K562 (cell line): ENCODE measurements around the gene MAN1B1. TPM values are rescaled to one million over a fixed set of nuclear protein-coding genes. Genes with fewer than 3 reads are reported as not detected.
A peak's percentile ranks its signal among the peaks of the same experiment; 100 is the strongest.

Experiments
- ARNT ChIP-seq, 2 experiments: fragments of 450-650 bp; IDR thresholded peaks; 2 replicates each; pipeline ENCODE4 v1.6.1; 2016; ENCODE audit warnings: mild to moderate bottlenecking in 1 of 2
- CBX2 ChIP-seq: fragments of 200-600 bp; sonication (generic); IDR thresholded peaks from one replicate; pipeline ENCODE4 v1.6.1; 2012; ENCODE audit warnings: mild to moderate bottlenecking, low read length, inconsistent platforms; ENCODE audit not compliant: insufficient read depth, poor library complexity, severe bottlenecking
- FOS ChIP-seq: IDR thresholded peaks from 3 replicates; pipeline ENCODE4 v1.6.1; 2011; ENCODE audit not compliant: insufficient read length; ENCODE audit errors: extremely low read depth
- FOXA3 ChIP-seq, 2 experiments: fragments of 450-650 bp in 1 of 2; sonication (generic) in 1 of 2; formaldehyde crosslinking; IDR thresholded peaks in 1 of 2; conservative IDR thresholded peaks in 1 of 2; 2 replicates each; pipeline versions ENCODE4 v1.4.0 to v1.8.0; 2020 to 2022; ENCODE audit warnings: mild to moderate bottlenecking in 2 of 2, missing genetic modification reagents in 1 of 2
- NFATC3 ChIP-seq: fragments of 450-650 bp; IDR thresholded peaks from 2 replicates; pipeline ENCODE4 v1.6.1; 2017; ENCODE audit warnings: mild to moderate bottlenecking
- NFRKB ChIP-seq: fragments of 450-650 bp; IDR thresholded peaks from 2 replicates; pipeline ENCODE4 v1.6.1; 2016; ENCODE audit warnings: low read depth
- RB1 ChIP-seq: fragments of 450-650 bp; IDR thresholded peaks from 2 replicates; pipeline ENCODE4 v1.6.1; 2017; ENCODE audit warnings: low read depth, mild to moderate bottlenecking
- RBM22 ChIP-seq: fragments of 200-400 bp; formaldehyde crosslinking; IDR thresholded peaks from 2 replicates; pipeline ENCODE4 v1.6.1; 2018; ENCODE audit warnings: low read length, low read depth; ENCODE audit not compliant: poor library complexity, severe bottlenecking
- RBM25 ChIP-seq: fragments of 200-400 bp; formaldehyde crosslinking; IDR thresholded peaks from 2 replicates; pipeline ENCODE4 v1.6.1; 2018; ENCODE audit warnings: low read length, low read depth, moderate library complexity; ENCODE audit not compliant: severe bottlenecking
- SAFB ChIP-seq: fragments of 200-400 bp; formaldehyde crosslinking; IDR thresholded peaks from 2 replicates; pipeline ENCODE4 v1.6.1; 2017; ENCODE audit warnings: low read depth, low read length, borderline replicate concordance
- SLC30A9 ChIP-seq: fragments of 250-450 bp; sonication (Bioruptor Pico); IDR thresholded peaks from 2 replicates; pipeline ENCODE4 v1.8.0; 2022; ENCODE audit warnings: mild to moderate bottlenecking, moderate library complexity
- U2AF2 ChIP-seq: fragments of 200-400 bp; formaldehyde crosslinking; optimal IDR thresholded peaks from 2 replicates; pipeline ENCODE3; 2017; ENCODE audit warnings: low read depth, mild to moderate bottlenecking, low read length
- UBTF ChIP-seq, 2 experiments: IDR thresholded peaks; 2 replicates each; pipeline ENCODE4 v1.6.1; 2012; ENCODE audit warnings: improper control_type of control experiment in 2 of 2, low read depth in 2 of 2, low read length in 2 of 2, borderline replicate concordance in 1 of 2
- ZNF197 ChIP-seq: fragments of 200-800 bp; sonication (Bioruptor generic); IDR thresholded peaks from 2 replicates; pipeline ENCODE4 v1.6.1; 2016; ENCODE audit warnings: low read depth, missing genetic modification characterization, missing compliant biosample characterization
- ZNF778 ChIP-seq: fragments of 450-650 bp; formaldehyde crosslinking; IDR thresholded peaks from 2 replicates; pipeline ENCODE4 v1.4.0; 2020; ENCODE audit warnings: mild to moderate bottlenecking, moderate library complexity
- polyA plus RNA-seq, 8 experiments: library from polyadenylated mRNA; depleted of rRNA in 4 of 8; stranded (reverse) in 5 of 8; unstranded in 3 of 8; fragments of >200 nt; fragmentation: Nextera tagmentation in 2 of 8; fragmentation: Illumina TruSeq in 1 of 8; extraction: Ambion mirVana in 2 of 8; extraction: Trizol in 1 of 8; gene quantifications; 2 replicates each; pipeline versions ENCODE4 v1.2.1 to v1.2.3, GENCODE V29; 2011 to 2014; ENCODE audit warnings: inconsistent platforms in 1 of 8, missing spikeins in 1 of 8
- total RNA-seq, 7 experiments: library from RNA; depleted of rRNA in 6 of 7; stranded (reverse); fragments of >200 nt in 6 of 7; fragmentation: Illumina TruSeq in 2 of 7; extraction: Trizol in 2 of 7; gene quantifications; 2 replicates each; pipeline versions ENCODE4 v1.2.1 to v1.2.3, GENCODE V29; 2011 to 2021; ENCODE audit warnings: low replicate concordance in 1 of 7
- TF ChIP-seq, protein P1 (sequence below): IDR thresholded peaks from 2 replicates; pipeline ENCODE4 v1.6.1; 2014; ENCODE audit warnings: antibody characterized with exemption
- TF ChIP-seq, protein P2 (sequence below): sonication (generic); formaldehyde crosslinking; IDR thresholded peaks from 2 replicates; pipeline ENCODE4 v1.8.0; 2022; ENCODE audit warnings: mild to moderate bottlenecking, missing genetic modification reagents
- TF ChIP-seq, protein P3 (sequence below): fragments of 250-450 bp; sonication (Bioruptor Pico); IDR thresholded peaks from 2 replicates; pipeline ENCODE4 v1.9.0; 2021; ENCODE audit warnings: mild to moderate bottlenecking, inconsistent platforms

The MAN1B1 gene
- total and polyA plus RNA-seq, 9 of the 15 experiments (the other 6 are each of a cell fraction or from before 2014, with no cell fraction given): 0.55 to 36.6 (median 27.3) TPM

- TF ChIP-seq FOXA3 (CRISPR knock-in tag; conservative IDR thresholded peaks at IDR 0.05 in 1 of 2, IDR thresholded peaks at IDR 0.05 in 1 of 2) (0 out of 4 replicates have a peak, but pooled peaks of 1 of the 2 experiments have one; percentile 21), SAFB (peak; percentile 90), RBM25 (peak; percentile 36), NFATC3 (no peak), RBM22 (peak; percentile 27), ARNT (IDR thresholded peaks at IDR 0.05) (no peak), NFRKB (0 out of 2 replicates have a peak, but pooled peaks have one; percentile 11), ZNF197 (CRISPR knock-in tag) (no peak), RB1 (peak; percentile 38; the same call in 1 of the 2 replicates), FOS (no peak), SLC30A9 (CRISPR knock-in tag) (no peak), CBX2 (no peak), ZNF778 (CRISPR knock-in tag) (no peak), U2AF2 (no peak), UBTF (IDR thresholded peaks at IDR 0.05; ENCODE audit: borderline replicate concordance in 1 of 2, low read depth in 2 of 2, low read length in 2 of 2) (peak in 1 of 2 experiments; percentile 68; a peak in 1 of 4 replicates)
- TF ChIP-seq, protein P1, sequence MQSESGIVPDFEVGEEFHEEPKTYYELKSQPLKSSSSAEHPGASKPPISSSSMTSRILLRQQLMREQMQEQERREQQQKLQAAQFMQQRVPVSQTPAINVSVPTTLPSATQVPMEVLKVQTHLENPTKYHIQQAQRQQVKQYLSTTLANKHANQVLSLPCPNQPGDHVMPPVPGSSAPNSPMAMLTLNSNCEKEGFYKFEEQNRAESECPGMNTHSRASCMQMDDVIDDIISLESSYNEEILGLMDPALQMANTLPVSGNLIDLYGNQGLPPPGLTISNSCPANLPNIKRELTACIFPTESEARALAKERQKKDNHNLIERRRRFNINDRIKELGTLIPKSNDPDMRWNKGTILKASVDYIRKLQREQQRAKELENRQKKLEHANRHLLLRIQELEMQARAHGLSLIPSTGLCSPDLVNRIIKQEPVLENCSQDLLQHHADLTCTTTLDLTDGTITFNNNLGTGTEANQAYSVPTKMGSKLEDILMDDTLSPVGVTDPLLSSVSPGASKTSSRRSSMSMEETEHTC: 0 out of 2 replicates have a peak, but pooled peaks have one; percentile 41
- TF ChIP-seq, protein P2, sequence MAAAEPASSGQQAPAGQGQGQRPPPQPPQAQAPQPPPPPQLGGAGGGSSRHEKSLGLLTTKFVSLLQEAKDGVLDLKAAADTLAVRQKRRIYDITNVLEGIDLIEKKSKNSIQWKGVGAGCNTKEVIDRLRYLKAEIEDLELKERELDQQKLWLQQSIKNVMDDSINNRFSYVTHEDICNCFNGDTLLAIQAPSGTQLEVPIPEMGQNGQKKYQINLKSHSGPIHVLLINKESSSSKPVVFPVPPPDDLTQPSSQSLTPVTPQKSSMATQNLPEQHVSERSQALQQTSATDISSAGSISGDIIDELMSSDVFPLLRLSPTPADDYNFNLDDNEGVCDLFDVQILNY (CRISPR knock-in tag): 0 out of 2 replicates have a peak, but pooled peaks have one; percentile 39
- TF ChIP-seq, protein P3, sequence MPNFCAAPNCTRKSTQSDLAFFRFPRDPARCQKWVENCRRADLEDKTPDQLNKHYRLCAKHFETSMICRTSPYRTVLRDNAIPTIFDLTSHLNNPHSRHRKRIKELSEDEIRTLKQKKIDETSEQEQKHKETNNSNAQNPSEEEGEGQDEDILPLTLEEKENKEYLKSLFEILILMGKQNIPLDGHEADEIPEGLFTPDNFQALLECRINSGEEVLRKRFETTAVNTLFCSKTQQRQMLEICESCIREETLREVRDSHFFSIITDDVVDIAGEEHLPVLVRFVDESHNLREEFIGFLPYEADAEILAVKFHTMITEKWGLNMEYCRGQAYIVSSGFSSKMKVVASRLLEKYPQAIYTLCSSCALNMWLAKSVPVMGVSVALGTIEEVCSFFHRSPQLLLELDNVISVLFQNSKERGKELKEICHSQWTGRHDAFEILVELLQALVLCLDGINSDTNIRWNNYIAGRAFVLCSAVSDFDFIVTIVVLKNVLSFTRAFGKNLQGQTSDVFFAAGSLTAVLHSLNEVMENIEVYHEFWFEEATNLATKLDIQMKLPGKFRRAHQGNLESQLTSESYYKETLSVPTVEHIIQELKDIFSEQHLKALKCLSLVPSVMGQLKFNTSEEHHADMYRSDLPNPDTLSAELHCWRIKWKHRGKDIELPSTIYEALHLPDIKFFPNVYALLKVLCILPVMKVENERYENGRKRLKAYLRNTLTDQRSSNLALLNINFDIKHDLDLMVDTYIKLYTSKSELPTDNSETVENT (CRISPR knock-in tag): peak; percentile 4; the same call in 1 of the 2 replicates
These were observed at the start of gene MAN1B1 (continued) for GRCh38 chr9:137086531-137087408.
